ENCODE measurements around the gene UBASH3A.
"Not testable (repeated sequence)": the region's sequence is repeated elsewhere in the genome, so short reads cannot be mapped to it uniquely, and the experiment has no call there.

Gene UBASH3A

DNA sequence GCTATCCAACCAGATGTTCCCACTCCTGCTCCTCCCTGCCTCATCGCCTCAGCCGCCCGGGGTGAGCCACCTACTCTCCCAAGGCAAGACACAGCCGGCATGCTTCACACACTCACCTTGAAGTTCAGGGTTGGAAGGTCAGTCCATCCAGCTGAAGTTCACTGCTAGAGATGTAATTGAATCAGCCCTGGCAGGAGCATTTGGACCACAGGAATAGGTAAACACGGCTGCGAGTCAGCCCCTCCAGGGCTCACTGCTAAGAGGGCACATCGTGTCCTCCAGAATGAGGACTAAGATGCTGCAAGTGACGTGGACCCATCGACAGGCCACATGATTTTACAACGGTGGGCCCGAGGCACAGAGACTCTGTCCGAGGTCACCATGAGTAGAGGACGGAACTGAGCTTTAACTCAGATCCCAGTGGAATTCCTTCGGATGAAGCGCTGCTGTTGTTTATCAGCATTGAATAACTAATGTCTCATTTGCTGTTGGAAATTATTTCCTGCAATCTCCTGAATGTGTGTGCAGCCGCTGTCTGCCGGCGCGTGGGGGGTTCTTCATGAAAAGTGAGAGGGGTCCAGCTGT, 50.4 kb downstream of the UBASH3A start:
- no peak for FAIRE-seq

DNA sequence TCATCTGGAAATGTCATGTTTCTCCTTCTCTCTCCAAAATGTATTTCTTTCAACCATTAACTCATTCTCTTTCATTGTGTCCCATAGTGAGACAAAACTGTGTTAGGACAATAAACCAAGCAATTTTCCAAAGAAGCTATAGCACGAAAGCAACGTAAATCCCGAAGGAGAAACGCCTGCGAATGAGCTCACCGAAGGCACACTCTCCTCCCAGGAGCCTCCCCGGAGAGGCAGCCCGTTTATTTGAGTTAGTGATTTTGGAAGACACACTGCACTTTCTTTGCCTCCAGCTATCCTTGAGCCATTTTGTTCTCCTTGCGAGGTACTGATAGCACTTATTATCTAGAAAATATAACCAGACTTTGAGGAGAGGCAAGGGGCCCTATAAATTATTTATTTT, 51.1 kb downstream of the UBASH3A start:
- no peak for FAIRE-seq

DNA sequence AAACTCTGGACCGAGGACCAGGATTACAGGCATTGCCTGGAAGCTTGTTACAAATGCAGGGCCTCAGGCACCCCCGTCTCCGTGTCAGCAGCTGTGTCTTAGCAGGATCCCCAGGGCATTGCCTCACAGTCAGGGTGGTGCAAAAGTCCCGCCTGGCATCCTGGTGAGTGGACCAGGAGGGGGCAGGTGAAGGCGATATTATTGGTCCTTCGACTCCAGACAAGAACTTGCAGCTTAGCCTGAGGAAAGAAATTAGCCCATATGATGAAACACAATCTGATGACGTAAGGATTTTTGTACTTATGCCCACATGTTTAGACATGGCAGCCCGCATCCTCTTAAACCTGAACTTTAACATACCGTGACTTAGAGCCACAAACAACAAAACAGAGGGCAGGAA, 51.5 kb downstream of the UBASH3A start:
- no peak for FAIRE-seq

DNA sequence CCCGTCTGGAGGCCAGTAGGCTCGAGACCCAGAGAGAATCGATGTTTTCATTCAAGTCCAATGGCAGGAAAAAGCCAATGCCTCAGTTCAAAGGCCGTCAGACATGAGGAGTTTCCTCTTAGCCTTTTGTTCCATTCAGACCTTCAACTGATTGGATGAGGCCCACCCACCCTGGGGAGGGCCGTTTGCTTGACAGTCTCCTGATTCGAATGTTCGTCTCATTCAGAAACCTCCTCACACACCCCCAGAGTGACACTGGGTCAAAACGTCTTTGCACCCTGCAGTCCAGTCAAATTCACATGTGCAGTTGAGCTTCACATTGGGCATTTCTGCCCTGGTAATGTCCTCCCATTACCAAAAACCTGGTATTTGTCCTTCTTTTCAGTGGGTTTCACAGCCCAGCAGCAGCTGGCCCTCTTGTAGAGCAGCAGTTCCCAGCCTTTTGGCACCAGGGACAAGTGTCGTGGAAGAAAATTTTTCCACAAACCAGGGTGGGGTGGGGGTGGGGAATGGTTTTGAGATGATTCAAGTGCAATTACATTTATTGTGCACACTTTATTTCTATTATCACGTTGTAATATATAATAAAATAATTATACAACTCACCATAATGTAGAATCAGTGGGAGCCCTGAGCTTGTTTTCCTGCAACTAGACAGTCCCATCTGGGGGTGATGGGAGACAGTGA, 52.2 kb downstream of the UBASH3A start:
- no peak for FAIRE-seq

DNA sequence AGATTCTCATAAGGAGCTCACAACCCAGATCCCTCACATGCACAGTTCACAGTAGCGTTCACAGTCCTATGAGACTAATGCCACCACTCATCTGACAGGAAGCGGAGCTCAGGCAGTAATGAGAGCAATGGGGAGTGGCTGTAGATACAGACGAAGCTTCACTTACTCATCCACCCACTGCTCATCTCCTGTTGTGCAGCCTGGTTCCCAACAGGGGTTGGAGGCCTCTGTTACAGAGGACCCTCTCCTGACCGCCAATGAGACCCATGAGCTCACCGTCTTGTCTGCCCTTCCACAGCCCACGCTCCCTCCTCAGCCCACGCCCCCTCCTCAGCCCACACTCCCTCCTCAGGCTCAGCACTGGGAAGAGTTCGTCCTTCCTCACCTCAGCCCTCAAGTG, 52.8 kb downstream of the UBASH3A start:
- no peak for FAIRE-seq

DNA sequence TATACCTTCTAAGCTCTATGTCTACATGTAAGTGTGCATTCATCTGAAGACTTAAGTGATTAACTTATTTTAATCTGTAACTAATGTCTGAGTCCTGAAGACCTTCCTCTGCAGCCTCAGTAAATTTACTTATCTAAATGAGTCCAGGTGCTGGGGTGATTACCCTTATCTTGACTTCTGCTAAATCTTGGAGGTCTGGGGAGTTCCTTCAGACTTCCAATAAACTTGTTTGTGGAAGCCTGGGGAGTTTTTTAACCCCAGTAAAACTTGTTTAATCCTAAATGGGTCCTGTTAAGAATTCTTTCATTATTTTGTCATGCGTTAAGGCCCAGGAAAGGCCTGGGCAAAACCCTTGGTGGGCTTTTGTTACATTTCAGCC, 55.4 kb downstream of the UBASH3A start:
- FAIRE-seq: no peak

DNA sequence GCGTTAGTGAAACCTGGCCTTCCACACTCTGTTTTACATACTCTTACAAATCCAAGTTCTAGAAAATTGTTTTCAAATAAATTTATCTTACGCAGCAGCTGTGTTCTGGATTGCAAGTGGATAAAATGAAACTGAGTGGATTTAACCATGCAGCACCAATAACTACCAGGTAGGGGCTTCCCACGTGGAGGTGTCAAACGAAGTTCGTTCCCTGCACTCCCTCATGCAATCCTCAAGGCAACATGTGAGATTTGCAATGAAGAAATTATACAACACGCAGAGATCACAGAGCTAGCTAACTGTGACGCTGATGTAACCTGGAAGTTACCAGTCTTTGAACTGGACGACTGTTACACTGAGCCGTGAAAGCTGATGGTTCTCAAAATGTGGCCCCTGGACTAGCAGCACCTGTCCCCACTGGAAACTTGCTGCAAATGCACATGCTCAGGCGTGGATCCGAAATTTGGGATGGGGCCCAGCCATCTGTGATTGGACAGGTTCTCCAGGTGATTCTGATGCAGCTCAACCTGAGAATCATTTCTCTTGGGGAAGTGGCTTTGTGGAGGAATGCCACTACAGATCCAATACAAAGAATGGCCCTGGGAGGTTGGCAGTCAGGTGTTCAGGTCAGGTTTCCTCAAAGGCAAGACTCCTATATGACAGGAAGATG, 56.0 kb downstream of the UBASH3A start:
- no peak for FAIRE-seq

DNA sequence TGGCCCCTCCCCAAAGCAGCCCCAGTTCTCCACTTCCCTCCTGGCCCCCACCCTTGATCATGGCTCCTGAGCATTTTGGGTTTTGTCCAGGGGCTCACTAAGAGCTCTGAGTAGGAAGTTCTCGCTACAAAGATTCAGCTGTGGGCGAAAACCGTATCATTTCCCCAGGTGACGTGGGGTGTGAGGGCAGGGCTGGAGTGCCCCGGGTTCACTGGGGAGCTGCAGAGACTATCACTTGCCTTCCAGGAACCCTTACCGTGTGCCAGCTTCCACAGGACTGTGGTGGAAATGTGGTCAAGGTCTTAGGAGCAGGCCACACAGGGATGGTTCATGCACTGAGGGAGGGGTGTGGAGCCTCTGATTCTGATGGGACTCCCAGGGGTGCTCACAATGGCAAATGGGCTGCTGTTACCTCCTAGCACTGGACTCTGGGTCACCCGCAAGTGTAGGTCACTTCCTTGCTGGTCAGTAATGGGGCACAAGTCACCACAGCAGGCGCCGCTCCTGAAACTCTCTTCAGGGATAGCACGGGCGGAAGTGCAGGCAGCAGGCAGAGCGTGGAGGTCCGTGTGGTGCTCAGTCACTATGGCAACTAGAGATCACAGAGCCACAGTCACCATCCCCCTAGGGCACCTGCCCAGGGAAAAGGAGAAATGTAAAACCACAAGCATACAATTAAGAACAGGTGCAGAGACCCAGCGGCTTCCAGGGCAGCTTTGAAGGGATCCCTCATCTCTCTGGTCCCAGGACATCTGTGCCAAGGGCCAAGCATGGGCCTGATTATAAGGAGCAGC, 56.9 kb downstream of the UBASH3A start:
- FAIRE-seq: no peak

DNA sequence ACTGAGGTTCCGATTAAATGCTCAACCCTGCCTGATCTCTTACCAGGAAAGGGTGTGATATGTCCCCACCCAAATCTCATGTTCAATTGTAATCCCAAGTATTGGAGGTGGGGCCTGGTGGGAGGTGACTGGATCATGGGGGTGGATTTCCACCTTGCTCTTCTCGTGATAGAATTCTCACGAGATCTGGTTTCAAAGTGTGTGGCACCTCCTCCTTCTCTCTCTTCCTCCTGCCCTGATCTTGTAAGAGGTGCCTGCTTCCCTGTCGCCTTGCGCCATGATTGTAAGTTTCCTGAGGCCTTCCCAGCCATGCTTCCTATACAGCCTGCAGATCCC, 57.5 kb downstream of the UBASH3A start:
- FAIRE-seq: no peak

DNA sequence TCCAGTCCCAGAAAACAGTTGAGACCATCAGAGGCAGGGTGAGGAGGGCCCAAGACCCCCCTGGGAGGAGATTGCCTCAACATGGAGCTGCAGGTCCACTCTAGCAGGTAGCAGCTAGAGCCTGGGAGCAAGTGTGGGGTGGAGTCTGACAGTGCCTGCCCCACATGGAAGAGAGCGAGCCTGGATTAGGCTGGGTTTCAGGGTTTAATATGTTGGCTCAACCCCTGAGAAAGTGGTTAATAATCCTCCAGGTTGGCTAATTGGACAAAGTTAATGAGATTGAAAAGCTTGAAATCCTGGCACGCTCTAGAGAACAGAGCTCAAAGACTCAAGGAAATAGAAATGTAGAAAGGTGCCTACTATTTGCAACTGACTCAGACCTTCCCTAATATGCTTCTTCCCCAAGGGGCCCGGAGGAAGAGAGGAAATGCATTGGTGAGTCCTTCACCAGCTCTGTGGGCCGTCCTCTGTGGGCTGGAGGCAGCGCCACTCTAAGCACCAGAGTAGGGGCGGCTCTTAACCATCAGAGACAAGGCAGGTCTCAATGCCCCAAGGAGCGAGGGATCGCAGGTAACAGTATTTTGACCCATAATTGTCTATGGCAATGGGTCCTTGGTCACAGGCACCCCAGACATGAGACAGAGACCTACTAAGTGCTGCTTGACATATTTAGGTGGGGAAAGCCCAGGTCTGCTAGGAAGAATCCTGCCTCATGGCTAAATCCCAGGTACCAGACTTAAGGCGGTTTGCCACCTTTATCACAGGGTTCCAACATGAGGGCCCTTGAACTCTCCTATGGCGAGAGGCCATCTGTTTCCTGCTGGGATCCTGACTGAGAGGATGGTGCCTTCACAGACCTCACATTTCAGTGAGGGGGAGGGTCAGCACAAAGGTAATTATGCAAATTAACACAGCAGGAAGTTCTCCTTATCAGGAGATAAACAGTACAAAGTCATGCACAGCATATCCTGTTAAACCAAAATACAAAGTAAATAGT, 58.5 kb downstream of the UBASH3A start:
- no peak for FAIRE-seq

DNA sequence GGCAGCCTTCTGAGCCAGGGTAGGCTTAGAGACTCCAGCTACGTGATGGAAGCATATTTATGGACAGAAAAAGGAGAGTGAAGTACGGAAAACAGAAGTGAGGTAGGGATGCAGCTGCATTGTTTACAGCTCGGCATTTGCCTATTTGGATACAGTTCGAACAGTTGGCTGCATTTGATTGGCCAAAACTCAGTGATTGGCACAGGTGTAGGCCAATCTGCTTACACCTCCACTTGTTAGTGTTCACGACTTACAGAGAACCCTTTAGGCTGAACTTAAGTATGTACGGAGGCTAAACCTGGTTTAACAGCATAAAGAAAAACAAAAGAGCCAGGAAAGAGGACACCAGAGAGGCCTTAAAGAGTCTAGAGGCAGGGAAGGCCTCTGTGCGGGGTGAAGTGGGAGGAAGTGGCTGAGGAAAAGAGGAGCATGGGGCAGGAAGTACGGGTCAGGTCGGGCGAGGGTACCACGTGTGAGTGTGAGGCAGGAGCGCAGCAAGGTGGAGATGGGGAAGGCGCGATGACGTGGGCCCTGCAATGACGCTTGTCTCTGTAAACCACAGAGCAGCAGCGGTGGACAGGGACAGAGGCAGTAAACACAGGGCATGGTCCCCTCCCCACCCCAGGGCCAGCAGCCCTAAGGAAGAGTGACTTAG, 60.3 kb downstream of the UBASH3A start:
- no peak for FAIRE-seq

DNA sequence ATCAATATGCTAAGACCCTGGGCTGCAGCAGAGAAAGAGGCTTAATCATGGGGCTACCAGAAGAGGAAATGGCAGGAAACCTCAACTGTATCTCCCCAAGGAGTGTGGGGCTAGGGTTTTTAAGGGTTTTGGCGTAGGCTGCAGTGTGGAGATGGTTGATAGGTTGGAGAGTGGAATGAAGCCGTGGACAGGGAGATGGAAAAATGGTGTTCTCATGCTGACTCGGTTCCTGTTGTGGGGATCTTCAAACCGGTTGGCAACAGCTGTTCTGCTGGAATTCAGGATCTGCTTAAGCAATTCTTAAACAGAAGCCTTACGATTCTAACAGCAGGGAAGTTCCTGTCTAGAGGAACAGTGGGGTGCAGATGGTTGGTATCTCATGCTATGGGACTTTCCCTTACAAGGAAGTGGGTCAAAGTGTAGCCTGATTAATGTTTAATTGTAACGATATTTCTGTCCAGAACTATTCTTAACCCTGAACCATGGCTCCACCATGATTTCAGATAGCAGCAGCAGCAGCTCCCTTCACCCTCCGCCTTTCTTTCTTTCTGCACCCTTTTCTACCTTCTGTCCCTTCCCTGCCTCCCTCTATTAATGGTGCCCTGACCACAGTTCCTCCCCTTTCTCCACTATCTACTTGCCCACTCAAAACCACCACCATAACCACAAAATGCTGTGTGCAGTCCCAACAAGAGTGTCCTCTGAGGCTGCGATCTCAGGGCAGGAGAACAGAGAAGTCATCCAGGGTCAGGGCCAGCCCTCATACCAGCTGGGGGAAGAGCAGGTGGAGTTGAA, 61.5 kb downstream of the UBASH3A start:
- no peak for FAIRE-seq

DNA sequence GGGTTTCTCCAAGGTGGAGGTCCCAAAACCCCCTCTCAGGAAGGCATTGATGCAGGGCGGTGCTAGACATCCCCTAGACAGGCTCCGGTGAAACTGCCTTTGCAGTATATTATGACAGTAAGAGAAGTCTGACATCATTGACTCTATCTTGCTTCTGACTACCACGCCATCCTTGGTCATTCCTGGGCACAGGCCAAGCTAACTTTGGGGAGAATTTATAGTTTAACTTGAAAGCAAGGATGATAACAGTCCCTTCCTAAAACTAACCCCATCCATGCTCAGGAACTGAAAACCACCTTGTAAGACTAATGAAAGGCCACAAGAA, 62.1 kb downstream of the UBASH3A start:
- no peak for FAIRE-seq

DNA sequence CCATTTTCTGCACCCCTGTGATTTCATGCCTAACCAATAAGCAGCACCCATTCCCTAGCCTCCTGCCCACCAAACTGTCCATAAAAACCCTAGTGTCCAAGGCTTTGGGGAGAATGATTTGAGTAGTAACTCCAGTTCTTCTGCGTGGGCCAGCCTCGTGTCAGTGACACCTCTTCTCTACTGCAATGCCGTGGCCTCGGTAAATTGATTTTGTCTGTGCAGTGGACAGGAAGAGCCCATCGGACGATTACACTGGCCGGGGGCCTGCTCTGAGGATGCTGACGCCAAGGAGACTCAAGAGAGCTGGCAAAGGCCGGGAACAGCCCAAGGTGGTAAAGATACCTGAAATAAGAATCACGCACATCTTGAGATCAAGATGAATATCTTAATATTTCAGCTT, 63.0 kb downstream of the UBASH3A start:
- FAIRE-seq: no peak

DNA sequence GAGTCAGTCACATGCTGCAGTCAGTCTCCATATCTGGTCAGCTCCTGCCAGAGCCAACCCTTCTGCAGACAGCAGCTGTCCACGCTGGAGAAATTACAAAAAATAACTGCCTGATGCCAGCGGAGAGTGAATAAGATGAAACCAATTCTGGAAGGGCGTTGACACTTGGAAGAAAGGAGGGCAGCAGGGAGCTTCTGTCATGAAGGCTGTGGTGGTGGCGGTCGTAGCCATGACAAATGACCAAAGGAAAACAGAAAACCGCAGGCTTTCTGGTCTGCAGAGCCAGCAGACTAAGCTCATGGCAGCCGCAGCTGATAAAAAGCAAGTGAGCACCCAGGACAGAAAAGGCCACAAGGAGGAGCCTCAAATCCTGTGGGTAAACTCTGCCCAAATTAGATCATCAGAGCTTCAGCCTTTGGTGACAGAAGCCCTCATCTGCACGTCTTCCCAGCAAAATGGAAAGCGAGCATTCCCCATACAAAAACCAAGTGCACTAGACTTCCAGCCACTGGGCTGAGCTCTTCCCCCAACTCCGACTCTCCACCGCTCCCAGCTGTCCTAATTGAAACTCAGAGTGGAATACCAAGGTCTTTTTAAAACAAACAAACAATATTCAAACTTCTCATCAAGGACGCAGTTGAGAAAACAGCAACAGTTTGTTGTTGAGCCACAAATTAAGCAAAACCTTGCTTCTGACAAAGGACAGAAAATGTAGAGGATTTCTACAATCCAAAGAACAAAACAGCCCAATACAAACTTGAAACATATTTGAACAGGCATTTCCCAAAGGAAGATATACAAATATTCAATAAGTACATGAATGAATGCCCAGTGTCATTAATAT, 63.7 kb downstream of the UBASH3A start:
- no peak for FAIRE-seq

DNA sequence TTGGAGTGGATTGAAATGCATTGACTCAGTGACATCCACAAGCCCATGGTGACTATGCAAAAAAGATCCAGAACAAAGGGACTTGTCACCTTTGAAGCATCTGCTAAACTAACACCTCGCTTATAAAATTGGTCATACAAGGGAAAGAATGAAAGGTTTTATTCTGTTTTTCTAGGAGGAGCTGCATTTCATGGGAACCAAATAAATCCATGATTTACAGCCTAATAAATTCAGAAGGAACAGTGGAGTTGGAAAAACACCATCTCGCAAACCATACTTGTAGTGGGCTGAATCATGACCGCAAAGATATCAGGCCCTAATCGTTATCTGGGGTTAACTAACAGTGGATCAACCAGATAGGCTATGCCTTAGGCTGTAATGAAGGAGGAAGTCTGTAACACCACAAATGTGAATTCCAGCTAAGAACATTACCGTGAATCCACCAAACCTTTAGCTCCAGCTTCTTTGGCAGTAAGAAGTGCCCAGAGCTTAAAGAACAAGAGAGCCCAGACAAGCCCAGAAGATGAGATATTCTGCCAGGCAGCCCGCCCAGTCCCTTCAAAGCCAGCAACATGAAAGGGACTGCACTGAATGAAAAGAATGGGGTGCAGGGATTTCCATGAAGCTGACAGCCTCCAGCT, 64.9 kb downstream of the UBASH3A start:
- no peak for FAIRE-seq

DNA sequence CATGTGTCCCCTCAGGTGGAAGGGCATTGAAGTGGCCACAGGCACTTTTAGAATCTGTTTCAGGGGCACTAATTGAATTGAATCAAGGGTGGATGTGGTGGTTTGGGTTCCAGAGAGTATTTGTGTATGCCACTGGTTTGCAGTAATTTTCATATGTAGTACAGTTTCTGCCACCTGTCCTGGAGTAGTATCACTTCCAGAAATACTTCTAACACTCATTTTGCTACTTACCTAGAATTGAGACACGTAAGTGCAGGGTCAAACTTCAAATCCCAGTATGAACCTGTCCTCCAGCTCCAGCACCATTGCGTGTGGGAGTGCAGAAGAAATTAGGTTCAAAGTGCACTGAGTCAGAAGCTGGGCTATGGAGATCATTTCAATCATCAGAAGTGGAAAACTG, 65.6 kb downstream of the UBASH3A start:
- no peak for FAIRE-seq

DNA sequence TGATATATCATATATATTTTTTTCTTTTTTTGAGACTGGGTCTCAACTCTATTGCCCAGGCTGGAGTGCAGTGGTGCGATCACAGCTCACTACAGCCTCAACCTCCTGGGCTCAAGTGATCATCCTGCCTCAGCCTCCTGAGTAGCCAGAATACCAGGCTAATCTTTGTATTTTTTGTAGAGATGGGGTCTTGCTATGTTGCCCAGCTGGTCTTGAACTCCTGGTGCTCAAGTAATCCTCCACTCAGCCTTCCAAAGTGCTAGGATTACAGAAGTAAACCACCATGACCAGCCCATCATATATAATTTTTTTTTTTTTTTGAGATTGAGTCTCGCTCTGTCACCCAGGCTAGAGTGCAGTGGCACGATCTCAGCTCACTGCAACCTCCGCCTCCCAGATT, 66.0 kb downstream of the UBASH3A start:
- not testable (repeated sequence) for FAIRE-seq

DNA sequence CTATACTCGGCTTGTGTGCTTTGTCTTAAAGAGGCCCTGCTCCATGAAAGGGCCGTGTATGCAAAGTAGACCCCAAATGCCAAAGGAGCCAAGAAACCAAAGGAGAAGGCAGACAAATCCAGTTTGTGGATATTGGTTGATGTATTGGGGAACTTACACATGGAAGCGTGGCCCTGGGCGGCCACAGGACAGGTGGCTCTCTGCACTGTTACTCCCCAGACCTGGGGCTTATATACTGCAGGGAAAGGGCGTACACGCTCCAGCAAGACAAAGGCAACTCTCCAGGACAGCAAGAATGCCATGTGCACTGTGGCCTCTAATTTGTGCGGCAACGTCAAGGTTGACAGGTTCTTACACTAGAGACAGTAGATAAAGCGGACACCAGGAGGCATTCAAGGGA, 67.5 kb downstream of the UBASH3A start:
- no peak for FAIRE-seq

Data from A204.1 (cell line).